NOMO-1 treated with DMSO at 0.1 percent for 48 hours (cell line): Measurements from ENCODE around the gene LENG1.

Experiments
- DNase-seq: peaks from one replicate; lab custom pipeline; 2025; ENCODE audit not compliant: unreplicated experiment; lab: John Stamatoyannopoulos, UW

Gene LENG1

DNA sequence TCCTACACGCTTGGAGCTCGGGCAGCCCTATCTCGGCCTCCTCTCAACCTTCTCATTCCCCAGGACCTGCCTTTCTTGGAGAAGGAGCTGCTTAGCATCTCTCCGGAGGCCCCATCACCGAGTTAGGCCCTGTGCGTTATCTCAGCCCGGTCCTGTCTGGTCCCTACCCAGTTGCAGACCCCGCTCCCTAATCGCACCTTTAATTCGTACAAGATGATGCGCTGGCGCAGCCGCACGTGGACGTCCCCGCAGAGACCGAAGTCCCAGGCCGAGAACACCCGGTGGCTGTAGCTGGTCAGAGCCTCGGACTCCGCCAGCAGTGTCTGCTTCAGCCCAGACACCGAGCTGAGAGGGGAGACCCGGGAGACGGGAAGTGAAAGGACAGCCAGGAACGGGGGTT lies 5.7 kb upstream of the LENG1 start:
- DNase-seq = no peak

DNA sequence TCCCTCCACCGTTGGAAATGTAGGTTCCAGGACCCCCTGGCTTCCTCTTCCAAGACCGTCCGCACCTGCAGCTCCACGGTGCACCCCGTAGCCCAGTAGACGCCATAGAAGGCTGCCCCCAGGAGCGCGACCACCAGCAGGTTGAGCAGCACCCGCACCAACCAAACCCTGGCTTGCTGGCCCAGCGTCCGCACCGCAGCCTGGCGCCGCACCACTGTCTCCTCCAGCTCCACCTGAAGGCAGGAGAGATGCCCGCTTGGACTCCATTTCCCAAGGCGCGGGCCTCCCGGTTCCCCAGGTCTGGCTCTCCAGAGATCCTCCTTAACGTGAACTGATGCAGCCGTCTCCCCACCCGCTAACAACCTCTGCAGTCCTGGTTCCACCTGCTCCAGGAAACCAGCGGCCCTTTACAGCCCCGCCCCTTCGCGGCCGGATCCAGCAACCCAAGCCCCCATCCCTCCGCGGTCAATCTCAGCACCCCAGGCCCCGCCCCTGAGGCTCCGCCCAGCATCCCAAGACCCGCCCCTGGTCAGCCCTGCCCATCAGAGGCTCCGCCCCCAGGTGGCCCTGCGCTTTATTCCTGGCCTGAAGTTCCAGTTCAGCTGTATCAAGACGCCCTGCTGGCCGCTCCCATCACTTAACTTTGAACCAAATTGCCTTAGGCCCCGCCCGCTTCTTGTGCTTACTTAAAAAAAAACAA lies 5.0 kb upstream of the LENG1 start:
- DNase-seq = no peak

DNA sequence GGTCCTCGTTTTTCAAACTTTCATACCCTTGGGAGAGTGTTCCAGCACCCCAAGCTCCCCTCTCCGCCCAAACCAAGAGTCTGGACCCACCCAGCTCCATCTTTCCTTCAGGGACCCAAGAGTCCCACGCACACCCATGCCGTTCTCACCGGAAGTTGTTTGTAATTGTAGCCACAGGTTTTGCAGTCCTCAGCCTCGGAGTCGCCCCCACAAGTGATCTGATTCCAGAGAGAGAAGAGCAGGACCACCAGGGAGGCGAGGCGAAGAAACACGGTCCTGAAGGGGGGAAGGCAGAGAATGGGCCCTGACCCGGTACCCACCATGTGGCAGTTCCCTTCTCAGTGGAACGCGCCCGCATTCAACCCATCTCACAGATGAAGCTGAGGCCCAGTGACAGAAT lies 3.4 kb upstream of the LENG1 start:
- no peak for DNase-seq

DNA sequence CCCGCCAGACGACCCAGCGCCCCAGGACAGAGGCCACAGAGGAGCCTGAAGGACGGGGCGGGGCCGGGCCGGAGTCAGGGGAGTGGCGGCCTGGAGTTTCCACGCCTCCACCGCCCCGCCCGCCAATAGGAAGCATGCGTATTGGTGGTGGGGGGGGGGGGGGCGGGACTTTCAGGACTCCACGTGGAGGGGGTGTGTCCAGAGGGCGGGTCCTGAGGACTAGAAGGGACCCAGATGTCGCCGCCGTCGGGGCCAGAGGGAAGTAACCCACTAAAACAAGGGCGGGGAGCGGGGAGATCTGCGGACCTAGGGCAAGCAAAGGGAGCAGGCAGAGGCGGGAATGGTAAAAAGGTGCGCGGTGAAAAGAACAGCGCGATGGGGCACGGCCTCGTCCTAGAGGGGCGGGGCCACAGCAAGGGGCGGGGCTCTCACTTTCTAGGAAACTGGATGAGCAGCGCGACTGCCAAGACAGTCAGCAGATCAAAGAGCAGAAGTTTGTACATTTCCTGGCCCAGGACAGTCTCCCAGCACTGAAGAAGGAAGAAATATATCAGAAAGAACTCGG lies 2.8 kb upstream of the LENG1 start:
- DNase-seq = peak; percentile 95

DNA sequence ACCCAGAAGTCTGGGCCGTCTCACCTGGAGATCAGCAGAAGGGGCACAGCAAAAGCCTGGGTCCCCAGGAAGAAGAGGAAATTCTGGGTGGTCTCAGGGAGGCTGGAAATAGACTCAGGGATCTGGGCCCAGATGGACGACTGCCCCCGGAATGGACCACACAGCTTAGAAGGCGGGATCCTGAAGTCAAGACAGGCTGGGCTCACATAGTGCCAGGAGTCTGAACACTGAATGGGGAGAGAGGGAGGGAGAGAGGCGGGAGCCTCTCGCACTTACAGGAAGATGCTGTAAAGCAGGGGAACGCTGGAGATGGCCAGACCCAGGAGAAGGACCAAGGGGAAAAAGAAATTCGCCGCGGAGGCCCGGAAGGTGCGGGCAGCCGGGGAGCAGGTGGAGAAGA lies 1.3 kb upstream of the LENG1 start:
- no peak for DNase-seq

DNA sequence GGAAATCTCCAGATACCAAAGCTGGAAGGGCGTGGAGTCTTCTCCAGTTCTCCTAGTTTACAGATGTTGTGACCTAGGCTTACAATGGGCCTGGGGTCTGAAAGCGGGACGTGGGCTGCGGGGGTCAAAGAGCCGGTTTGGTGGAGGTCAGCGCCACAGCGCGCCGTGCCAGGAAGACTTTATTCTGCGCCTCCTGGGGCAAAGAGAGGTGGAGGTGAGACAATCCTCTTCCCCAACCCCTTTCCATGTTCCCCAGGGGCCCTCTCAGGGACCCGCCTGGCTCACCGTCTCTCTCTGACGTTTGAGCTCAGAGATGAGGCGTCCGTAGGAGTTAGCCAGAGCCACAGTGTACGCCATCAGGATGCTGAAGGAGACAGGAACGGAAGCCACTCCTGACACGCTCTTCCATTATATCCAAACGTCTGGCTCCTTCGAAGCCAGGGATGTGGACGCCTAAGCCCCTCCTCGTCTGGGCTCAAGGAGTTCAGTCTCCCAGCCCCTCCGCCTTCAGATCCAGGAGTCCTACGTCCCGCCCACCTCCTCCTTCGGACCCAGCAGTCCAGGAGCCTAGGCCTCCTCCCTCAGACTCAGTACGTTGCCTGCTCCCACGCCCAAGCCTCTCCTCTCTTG lies 776 bp upstream of the LENG1 start:
- no peak for DNase-seq

DNA sequence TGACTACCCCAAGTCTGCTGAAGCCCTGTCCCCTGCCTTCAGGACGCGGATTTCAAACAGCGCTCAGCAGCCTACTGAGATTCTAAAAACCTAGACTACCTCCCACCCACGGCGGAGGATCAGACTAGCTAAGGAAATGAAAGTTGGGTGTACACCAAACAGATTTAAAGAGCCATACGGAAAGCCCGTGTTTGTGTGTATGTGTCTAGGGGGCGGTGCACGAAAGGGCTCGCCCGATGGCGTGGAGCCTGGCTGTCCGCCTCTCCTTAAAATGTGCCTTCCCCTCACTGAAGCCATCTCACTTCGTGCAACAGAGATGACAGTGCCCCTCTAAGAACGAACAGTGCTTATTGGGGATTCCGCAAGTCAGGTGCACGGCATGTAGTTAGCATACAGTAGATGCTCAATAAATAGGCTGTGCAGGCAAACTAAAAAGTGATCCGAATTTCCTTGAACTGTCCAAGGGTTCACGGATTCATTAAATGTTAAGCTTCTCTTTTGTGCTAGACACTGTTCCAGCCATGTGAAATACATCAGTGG lies 639 bp downstream of the LENG1 start:
- peak; percentile 47 for DNase-seq

DNA sequence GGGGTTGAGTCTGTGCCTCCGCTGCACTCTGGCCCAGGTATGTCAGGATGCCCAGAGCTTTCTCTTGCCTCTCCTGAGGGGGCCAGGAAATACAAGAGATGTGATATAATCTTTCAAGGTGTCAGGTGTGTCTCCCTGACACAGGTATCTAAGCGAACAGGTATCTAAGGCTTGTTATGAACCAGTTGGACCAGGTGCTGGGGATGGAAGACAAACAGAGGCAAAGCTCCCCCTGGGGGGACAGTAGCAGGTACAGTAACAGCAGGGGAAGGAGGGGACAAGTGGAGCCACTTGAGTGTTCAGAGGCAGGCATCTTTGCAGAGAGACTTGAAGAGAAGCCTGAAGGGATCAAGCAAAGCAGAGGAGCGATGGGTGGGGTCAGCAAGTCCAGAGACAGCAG lies 2.6 kb downstream of the LENG1 start:
- no peak for DNase-seq

DNA sequence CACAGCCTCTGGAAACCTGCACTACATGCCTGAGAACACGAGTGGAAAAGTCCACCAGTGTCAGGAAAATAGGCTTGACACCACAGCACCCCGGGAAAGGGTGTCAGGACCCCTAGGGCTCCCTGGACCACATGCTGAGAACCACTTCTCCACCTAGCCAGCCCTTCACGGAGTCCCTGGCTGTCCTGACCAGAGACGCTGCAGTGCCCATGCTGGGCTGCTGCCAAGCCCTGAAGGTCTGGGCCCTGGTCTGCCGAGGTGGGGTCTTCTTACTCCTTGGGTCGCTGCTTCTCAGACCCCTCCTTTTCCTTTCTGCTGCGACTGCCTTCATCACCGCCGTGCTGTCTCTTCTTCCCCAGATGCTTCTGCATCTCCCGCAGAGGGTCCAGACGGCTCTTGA lies 3.0 kb downstream of the LENG1 start:
- DNase-seq = no peak

DNA sequence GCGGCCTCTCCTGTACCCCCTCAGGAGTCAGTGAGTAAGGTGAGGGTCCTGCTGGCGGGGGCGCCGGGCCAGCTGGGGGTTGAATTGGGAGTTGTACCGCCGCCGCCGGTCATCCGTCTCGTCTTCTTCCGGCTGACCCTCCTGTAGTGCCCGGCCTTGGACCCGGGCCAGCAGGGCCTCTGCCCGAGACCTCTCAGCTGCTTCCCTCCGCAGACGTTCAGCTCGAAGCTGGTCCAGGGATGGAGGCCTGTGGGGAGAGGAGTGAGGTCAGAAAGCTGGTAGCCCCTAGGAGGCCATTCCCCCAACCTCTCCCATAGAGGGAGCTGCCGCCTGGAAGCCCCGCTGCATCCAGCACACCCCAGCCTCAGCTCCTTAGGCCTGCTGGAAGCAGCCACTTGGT lies 3.8 kb downstream of the LENG1 start:
- no peak for DNase-seq

DNA sequence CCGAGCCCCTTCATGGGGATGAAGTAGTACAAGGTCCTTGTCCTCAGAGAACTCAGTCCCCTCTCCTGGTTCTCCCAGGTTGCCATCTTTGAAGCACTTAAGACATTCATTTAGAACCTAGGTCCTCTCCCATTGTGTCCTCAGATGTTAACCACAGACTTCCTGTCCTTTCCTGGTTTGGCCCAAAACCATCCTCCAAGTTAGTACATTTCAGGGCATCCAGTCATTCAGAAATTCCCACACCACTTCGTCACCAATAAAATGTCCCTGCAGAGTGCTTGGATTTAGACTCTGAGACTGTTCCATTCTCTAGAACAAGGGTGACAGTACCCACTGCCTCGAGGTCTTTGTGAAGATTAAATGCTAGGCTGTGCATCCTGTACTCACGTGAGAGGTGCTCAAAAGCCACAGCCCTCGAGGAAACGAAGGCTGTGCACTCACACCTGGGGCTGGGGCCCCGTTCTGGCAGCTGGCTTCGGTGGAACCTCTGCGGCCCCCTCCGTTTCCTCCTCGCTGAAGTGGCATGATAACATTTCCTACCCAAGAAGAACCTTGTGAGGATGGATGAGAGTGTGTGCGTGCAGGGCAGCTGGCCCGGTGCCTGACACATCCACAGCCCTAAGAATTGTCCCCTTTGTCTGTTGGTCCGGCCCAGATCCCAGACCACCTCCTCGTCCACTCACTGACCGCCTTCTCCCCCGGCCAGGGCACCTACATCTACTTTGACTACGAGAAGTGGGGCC lies 4.7 kb downstream of the LENG1 start:
- no peak for DNase-seq

DNA sequence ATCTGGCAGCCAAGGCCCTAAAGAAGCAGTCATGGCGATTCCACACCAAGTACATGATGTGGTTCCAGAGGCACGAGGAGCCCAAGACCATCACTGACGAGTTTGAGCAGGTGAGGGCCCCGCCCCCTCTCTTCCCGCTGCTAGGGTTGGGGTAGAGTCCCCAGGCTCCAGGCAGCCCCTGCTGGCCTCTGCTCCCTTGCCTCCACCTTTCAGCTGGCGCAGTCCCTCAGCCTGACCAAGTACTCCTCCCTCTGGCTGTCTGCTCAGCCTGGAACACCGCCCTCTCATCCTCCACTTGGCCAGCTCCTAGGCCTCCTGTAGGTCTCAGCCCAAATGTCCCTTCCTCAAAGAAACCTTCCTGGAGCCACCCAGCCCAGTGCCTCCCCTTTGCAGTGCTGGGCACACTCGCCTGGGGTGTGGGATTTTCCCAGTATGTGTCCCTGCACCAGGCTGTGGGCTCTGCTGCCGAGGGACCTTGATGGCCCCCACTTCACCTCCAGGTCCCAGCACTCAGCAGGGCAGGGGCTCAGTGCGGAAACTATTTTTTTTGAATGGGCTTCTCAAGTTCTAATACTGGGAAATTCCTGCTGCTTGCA lies 5.7 kb downstream of the LENG1 start:
- no peak for DNase-seq

DNA sequence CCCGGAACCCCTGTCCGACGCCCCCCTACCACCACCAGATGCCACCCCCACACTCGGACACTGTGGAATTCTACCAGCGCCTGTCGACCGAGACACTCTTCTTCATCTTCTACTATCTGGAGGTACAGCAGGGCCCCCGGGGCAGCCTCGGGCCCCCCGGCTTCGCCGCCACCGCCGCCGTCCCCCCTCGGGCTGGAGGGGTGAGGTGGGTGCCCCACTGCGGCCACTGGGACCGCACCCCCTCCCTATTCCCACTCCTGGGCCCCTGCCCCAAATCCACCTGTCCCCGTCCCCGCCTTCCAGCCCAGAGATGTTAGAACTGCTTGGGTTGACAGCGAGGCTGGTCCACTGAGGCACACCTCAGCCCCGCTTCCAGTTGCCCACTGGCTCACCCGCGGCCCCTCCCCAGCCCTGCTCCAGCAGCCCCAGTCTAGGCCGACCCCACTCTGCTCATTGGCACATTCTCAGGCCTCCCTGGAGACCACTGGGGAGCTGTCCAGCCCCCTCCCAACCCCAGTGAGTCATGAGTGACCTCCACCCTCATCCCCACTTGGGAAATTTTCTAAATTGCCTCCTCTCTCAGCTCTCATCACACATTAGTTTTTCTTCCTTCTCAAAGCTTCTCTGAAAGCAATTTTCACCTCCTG lies 6.5 kb downstream of the LENG1 start:
- DNase-seq = no peak

DNA sequence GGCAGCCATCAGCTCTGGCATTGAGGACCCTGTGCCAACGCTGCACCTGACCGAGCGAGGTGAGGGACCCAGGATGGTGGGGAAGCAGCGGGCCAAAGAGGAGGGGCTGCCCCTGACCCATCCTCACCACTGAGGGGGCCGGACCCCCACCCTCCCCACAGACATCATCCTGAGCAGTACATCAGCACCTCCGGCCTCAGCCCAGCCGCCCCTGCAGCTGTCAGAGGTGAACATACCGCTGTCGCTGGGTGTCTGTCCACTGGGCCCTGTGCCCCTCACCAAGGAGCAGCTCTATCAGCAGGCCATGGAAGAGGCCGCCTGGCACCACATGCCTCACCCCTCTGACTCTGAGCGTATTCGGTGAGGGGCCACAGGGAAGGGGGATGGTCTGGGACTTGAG lies 7.3 kb downstream of the LENG1 start:
- DNase-seq = no peak

DNA sequence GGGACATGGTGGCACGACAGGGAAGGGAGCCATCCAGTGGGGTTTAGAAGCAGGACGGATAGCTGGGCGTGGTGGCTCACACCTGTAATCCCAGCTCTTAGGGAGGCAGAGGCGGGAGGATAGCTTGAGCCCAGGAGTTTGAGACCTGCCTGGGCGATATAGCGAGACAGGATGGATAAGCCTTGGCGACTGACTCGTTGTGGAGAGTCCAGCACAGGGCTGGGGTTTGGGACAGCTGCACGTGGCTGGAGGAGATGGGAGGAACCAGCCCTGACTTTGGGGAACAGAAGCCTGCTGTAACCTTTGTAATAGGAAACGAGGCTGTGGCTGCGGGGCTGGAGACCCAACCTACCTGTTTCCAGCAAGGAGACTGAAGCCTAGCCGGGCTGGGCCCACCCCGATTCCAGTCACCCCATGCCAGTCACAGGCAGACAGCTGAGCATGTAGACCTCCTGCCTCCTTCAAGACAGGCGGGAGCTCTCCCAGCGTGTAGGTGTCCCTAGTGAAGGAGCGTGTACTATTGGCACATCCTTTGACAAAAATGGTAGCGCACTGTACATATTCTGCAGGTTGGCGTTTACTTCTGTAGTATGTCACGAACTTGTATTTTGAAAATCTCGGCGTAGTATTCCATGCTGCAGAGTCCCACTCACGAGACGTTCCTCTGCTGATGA lies 8.0 kb downstream of the LENG1 start:
- DNase-seq = no peak

DNA sequence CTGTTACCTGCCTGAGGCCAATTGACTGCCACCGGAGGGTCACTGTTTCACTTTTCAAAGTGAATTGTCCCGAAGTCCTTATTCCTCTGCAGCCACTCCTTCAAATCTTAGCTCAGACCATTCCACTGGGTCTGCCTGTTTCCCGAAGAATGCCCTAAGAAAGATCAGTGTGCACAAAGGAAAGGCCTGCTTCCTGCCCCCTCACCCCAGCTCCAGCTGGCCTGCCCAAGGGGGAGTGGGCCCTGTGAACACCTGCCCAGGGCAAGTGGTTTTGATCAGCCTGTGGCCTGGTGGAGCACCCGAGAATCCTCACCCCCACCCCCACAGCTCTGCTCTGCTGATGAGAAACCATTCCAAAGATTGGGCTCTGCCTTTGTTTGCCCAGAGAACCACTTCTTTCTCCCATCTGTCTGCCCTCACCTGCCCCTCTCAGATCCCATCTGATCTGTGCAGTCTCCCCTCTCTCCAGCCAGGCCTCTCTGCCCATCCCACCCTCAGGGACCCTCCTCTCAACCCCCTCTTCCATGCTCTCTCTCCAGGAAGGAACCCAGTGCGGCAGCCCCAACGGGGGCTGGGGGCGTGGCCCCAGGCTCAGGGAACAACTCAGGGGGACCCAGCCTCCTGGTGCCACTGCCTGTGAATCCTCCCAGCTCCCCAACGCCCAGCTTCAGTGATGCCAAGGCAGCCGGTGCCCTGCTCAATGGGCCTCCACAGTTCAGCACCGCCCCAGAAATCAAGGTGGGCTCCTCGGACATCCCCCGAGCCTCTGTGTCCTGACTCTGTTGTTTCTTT lies 10.3 kb downstream of the LENG1 start:
- DNase-seq = no peak

DNA sequence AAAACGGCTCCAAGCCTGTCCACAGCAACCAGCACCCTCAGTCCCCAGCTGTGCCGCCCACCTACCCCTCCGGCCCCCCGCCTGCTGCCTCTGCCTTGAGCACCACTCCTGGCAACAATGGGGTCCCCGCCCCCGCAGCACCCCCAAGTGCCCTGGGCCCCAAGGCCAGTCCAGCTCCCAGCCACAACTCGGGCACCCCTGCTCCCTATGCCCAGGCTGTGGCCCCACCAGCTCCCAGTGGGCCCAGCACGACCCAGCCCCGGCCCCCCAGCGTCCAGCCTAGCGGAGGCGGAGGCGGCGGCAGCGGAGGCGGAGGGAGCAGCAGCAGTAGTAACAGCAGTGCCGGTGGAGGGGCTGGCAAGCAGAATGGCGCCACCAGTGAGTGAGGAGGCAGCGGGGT lies 11.4 kb downstream of the LENG1 start:
- no peak for DNase-seq

DNA sequence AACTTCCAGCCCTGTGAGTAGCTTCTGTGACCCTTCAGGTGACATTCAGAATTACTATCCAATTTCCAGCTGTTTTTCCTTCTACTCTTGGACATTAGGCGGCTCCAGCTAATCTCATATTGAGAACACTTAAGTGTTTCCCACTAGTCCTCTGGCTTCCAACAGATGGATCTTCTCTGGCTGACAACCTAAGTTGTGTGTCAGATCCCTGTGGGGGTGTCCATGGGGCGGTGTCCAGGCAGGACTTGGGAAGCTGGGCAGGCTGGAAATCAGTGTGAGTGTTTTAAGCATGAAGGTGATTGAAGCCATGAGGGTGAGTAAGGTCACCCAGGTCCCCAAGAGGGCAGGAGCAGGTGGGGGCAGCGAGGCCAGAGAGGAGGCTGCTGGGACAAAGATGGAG lies 11.8 kb downstream of the LENG1 start:
- no peak for DNase-seq

DNA sequence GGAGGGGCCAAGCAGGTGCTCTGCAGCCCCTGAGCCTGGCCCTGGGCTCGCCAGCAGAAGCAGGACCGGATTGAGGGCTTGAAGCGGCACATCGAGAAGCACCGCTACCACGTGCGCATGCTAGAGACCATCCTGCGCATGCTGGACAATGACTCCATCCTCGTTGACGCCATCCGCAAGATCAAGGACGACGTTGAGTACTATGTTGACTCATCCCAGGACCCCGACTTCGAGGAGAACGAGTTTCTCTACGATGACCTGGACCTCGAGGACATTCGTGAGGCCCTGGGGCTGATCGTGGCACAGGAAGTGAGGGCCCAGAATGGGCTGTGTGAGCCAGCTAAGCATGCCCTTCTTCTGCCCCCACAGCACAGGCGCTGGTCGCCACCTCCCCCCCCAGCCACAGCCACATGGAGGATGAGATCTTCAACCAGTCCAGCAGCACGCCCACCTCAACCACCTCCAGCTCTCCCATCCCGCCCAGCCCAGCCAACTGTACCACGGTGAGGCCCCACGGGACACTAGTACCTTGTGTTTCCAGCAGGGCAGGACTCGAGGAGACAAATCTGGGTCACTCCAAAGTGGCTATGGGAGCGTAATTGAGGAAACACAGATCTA lies 13.9 kb downstream of the LENG1 start:
- DNase-seq = no peak
